Fibroblast of skin of left quadriceps (primary cell): ENCODE data around the gene MAD1L1.

Source experiments
- DNase-seq, 2 experiments: peaks; one replicate each; pipeline ENCODE4 v3.0.0-alpha.2; 2013; ENCODE audit warnings: low read depth in 2 of 2

Gene MAD1L1

DNA sequence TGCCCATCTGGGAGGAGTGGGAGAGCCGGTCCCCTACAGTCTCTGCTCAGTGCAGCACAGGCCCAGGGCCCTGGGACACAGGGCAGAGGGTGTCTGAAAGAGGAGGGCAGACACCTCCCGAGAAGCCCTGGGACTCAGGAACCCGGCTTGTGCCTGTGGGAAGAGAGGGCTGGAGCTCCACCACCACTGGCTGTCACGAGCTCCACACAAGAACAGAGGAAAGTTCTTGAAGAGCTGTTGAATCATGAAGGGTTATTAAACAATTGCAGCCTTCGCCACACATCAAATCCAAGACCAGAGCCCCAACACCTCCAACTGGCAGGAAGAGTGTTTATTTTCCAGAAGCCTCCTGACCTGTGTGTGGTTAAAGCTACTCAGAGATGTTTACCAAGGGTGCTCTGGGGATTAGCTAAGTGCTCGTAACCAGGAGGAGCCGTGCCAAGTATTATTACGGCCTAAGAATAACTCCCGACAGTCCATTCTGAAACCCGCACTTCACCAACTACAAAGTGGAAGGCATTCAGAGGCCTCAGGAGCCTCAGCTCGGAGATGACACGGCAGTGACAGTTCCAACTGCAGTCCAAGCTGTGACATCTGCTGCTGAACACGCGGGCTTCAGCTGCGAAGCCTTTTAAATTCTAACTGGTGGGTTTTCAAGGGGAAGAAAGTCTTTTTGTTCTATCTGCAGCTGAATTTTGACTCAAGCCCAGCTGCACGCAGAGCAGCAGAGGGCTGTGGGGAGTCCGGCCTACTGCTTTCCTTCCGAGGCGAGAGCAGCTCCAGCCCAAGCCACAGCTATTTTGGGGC, 75.1 kb downstream of the MAD1L1 start:
- DNase-seq, result peak; percentile 80 to 81

GRCh38 chr7:2156756-2157472, 75.8 kb downstream of the MAD1L1 start:
- no peak for DNase-seq

- DNase-seq, result no peak
Measured at GRCh38 chr7:2154831-2155230, 77.9 kb downstream of the MAD1L1 start.

- DNase-seq, result no peak
Measured at GRCh38 chr7:2154121-2154520, 78.6 kb downstream of the MAD1L1 start.

GRCh38 chr7:2152646-2153045, 80.1 kb downstream of the MAD1L1 start:
- no peak for DNase-seq

- no peak for DNase-seq
Measured at GRCh38 chr7:2151801-2152612, 80.7 kb downstream of the MAD1L1 start.

GRCh38 chr7:2151237-2151636, 81.5 kb downstream of the MAD1L1 start:
- no peak for DNase-seq

GRCh38 chr7:2150445-2150815, 82.3 kb downstream of the MAD1L1 start:
- no peak for DNase-seq

DNA sequence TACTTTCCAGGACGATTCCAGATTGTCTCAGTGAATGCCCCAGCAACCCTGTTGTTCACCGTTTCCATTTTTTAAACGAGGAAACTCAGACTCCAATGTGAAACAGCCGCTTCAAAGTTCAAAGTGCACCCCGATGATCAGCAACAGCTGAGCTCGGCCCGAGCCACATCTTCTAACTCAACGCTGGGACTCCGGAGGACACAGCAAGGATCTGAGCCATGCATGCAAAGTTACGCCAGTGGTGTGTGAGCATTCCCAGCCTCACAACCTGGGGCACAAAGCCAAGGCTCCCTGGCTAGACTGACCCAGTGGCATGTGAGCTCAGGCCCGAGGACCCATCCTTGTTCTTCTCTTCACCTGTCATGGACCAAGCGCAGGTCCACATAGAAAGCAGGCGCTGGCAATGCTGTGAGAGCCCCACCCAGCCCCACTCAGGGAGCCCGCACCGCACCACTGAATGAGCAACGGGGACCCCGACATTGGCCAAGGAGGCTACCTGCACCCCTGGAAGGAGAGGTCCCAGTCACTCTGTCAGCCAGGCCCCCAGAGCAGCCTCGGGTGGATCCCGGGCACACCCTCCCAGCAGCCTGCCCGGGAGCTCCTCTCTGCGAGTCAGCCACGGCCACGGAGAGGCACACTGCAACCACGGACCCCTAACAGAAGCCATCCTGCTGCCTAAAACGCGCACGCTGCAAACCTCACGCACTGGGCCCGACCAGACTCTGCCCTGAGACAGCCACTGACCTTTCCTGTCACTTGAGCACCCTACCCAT, 82.9 kb downstream of the MAD1L1 start:
- no peak for DNase-seq

GRCh38 chr7:2148814-2149213, 83.9 kb downstream of the MAD1L1 start:
- DNase-seq, result no peak

DNA sequence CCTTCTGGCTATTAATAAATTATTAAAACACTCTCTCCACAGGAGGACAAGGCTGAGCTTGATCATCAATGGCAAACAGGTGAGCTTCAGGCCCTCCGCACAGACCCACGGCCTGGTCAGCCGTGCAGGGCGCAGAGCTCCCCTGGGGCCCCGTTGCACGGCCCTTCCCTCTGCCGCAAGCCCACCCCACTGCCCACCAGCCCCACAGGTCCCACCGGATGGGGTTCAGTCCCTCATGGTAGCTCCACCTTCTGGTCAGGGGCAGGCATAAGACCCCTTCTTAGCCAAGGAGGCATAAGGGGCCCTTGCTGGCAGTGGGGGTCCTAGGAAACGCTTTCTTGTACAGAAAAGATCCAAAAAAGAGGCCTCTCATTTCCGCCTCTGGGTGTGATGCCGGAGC, 84.6 kb downstream of the MAD1L1 start:
- no peak for DNase-seq

DNA sequence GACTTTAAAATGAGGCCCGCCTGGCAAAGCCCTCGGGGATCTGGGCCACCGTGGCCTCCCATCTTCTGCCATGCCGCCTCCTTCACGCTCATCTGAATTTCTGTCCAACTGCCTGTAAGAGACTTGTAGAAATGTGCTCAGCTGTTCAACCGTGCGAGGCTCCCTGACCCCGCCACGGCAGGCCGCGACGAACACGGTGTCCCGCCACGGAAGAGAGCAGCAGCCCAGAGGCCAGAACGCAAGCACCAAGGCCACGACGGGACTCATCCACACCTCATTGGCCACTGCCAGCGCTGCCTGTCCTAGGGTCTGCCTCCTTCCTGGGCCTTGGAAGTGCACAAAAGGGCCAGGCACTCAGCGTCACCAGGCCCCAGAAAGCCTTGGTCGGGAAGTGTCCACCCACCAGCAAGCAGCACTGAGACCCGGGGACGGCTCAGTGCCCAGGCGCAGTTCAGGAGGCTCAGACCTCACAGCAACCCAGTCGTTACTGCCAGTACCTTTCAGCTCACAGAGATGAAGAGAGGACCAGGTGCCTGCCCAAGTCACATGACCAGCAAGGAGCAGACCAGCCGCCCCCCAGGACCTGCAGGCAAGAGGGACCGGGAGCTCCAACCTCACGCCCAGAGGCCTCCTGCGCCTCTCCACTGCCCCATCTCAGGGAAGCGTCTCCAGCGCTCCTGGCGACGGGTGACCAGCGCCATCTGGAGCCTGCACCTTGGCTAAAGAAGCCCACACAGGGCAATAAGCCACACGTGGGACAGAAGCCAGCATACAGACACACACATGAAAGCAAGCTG, 85.9 kb downstream of the MAD1L1 start:
- no peak for DNase-seq

DNA sequence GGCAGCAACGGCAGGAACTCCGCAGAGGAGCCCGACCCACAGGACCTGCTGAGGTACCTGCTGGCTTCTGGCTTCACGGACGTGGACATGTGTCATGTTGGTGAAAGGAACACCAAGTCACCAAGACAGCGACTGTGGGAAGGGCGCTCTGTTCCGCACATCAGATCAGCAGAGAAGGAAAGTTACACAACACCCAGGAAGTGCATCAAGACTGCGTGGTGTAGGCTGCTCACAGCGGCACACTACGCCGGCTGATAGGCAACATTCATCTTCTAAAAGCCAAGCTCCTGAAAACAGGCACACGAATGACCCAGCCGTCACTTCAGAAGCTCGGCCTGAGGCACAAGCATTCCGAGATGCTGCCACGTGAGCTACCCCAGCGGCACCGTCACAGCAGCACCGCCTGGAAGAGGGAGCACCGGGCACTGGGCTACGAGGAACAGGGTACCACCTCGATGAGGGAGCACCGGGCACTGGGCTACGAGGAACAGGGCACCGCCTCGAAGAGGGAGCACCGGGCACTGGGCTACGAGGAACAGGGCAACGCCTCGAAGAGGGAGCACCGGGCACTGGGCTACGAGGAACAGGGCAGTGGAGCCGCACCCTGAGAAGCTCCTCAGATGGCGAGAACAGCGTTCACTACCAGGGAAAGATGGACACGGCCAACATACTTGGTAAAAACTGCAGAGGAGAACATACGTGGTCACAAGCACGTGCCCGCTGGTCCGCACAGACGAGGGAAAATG, 86.7 kb downstream of the MAD1L1 start:
- no peak for DNase-seq

DNA sequence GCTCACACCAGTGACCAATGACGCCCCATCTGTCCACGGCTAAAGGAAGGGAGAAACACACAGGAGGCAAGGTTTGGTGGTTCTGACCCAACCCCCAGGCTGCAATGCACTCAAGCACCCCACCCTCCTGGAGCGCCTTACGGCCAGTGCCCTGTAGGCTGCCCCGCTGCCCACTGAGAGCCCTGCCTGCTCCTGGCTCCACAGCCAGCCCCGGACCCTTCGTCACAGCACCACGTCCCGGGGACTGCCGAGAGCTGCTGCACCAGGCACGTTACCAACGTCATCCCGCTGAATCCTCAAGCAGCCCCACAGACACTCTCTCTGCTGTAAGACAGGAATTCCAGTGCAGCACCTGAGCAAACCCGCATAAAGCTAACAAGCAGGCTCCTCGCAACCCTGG, 87.8 kb downstream of the MAD1L1 start:
- DNase-seq, result no peak

DNA sequence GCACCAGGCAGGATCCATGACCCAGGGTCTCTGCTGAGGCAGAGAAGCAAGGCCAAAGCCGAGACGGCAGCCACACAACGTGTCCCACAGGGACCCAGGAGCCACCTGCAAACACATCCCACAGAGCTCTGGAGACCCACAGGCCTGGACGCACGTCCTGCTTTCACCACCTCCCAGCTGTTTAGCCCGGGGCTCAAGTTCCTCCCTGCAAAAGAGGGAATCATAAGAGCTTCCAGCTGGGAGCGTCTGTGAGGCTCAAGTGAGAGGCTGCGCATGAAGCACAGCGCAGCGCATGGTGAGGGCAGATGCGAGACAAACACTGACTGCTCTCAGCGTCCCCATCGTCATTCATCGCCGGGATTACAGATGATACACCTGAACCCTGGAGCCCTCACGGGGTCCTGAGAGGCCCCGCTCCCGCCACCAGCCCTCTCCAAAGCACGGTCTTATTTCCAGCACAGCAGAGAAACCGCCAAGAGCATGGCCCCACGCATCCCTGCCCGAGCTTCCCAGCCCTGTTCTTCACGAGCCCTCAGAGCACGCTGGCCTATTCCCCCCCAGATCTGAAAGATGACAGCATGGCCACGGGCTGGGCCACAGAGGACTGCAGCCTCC, 88.7 kb downstream of the MAD1L1 start:
- DNase-seq, result no peak

GRCh38 chr7:2143450-2143849, 89.3 kb downstream of the MAD1L1 start:
- no peak for DNase-seq

DNA sequence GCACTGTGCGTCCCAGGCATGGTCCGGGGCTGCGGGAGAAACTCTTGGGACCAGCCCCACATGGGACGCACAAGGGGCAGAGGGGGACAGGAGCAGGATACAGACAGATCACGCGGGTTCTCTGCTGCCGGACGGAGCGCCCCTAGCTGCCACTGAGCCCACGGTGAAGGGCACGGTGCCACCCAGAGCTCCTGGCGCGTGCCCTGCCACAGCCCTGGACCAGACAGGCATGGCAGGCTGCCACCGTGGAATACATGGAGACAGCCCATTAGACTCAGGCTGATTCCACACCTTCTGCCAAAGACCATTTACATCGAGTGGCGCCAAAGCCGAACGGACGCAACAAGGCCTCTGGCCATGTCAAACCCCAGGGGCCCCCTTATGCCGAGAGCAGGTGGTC, 90.4 kb downstream of the MAD1L1 start:
- no peak for DNase-seq

- DNase-seq, result no peak
Measured at GRCh38 chr7:2141651-2142050, 91.1 kb downstream of the MAD1L1 start.

- no peak for DNase-seq
Measured at GRCh38 chr7:2141021-2141410, 91.7 kb downstream of the MAD1L1 start.
